ENCODE measurements around the gene C11orf58. TPM values are rescaled to one million over a fixed set of nuclear protein-coding genes. Genes with fewer than 3 reads are reported as not detected.

The C11orf58 gene
- total and polyA plus RNA-seq, 2 experiments from 2014 or later: 153 to 226 TPM

DNA sequence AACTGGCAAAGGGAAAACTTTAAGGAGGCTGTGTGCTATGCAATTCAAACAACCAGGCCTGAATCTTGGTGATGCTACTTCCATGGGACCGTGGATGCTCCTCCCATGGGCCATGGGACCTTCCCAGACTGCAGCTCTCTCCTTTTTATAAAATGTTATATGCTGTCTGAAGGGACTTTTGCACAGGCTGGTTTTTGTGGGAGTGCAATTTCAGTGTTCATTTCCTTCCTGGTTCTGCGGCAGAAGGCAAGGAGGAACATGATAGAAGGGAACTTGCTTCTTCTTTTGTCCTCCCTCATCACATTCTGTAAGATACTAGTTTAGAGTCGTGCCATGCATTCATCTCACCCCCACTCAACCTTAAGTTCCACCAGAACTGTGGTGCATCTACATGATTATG is 68.9 kb downstream of the C11orf58 start:
- no peak overlapping the region for H3K4me3 ChIP-seq
- H3K9ac ChIP-seq: no peak overlapping the region
- no peak overlapping the region for H3K27ac ChIP-seq
- in situ Hi-C loops (cut with MboI): no loop called here
- 0 out of 2 replicates have a peak, but pooled peaks cover 4% of the 10 kb centered on the region for H3K27me3 ChIP-seq (replicated peaks; ENCODE audit: insufficient read depth)
- no peaks in the 10 kb centered on the region for H3K9me3 ChIP-seq (ENCODE audit: low read depth)
- H2AFZ ChIP-seq: no peak overlapping the region
- no peak for TF ChIP-seq EZH2phosphoT487 (IDR thresholded peaks at IDR 0.05; ENCODE audit: insufficient read depth, low read depth)
- TF ChIP-seq EZH2 (IDR thresholded peaks at IDR 0.05; ENCODE audit: insufficient read depth, poor library complexity, severe bottlenecking): no peak
- H4K20me1 ChIP-seq (ENCODE audit: insufficient read depth): no peaks in the 10 kb centered on the region
- no peaks in the 10 kb centered on the region for H3K9me2 ChIP-seq (ENCODE audit: insufficient read depth)
- H3K36me3 ChIP-seq (ENCODE audit: low read depth): no peaks in the 10 kb centered on the region
- no peaks in the 10 kb centered on the region for H3F3A ChIP-seq (ENCODE audit: insufficient read depth)
- no peak for DNase-seq
- 55 to 61% methylated on average over 3 of the region's 3 CpGs for WGBS, 2 experiments (ENCODE audit: low coverage in 1 of 2, low lambda C conversion rate in 2 of 2, missing lambda C conversion rate in 2 of 2)
- H3K4me2 ChIP-seq (ENCODE audit: unreplicated experiment): no peak overlapping the region
- no peaks in the 10 kb centered on the region for H3K4me1 ChIP-seq (ENCODE audit: insufficient read depth)
- no peaks in the 10 kb centered on the region for H3K79me2 ChIP-seq (ENCODE audit: insufficient read depth)

Measured in GM23248 (cell line).